DMS114 treated with DMSO at 0.1 percent for 48 hours (cell line): ENCODE results near the gene TLCD5.

ENCODE experiments used
- DNase-seq: peaks from one replicate; lab custom pipeline; 2025; ENCODE audit not compliant: unreplicated experiment; lab: John Stamatoyannopoulos, UW

TLCD5 gene

DNA sequence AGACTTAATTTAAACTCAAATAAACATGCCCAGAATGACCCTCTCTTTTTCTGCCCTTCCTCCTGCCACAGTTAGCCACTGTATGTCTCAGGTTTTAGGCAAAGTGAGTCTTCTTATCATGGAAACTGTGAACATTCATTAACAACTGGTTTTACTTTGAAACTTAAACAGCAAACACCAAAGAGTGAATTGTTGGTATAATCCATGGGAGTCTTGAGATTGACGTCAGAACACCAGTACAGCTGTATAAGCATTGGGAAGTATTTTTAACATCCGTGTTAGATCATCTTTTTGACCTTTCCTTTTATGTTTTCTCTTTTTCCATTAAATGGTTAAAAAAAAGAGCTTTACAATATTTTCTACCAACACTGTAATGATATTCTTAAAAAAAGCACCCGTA, 50.0 kb downstream of the TLCD5 start:
- no peak for DNase-seq

GRCh38 chr11:120376547-120377182, 51.6 kb downstream of the TLCD5 start:
- DNase-seq, result no peak

DNA sequence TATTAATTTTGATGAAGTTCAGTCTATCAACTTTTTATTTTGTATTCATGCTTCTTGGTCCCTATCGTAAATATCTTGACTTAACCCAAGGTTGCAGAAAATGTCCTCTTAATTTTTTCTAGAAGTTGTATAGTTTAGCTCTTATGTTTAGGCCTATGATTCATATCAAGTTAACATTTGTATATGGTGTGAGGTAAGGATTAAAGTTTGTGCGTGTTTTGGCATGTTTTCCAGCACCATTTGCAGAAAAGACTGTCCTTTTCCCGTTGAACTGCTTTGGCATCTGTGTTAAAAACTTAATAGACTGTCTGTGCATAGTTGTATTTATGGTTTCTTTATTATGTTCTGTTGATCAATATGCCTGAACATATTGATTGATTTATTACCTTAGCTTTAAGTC, 53.4 kb downstream of the TLCD5 start:
- DNase-seq, result no peak

GRCh38 chr11:120381401-120381800, 56.3 kb downstream of the TLCD5 start:
- no peak for DNase-seq
